KMS-11 (cell line): Measurements from ENCODE around the gene ROPN1B.

ENCODE experiments used
- H2AFZ ChIP-seq: fragments of 200-600 bp; sonication (generic); 2 replicates; pipeline ENCODE4 v1.6.1; 2016; ENCODE audit warnings: antibody characterized with exemption, mixed run types, low read depth
- H3K27ac ChIP-seq: fragments of 200-600 bp; sonication (generic); 2 replicates; pipeline ENCODE4 v1.6.1; 2016; ENCODE audit warnings: mild to moderate bottlenecking, mixed run types
- H3K27me3 ChIP-seq: fragments of 200-600 bp; sonication (generic); 2 replicates; pipeline ENCODE4 v1.6.1; 2017; ENCODE audit warnings: mild to moderate bottlenecking, low read depth, mixed run types, moderate library complexity; ENCODE audit not compliant: insufficient read depth
- H3K36me3 ChIP-seq: fragments of 200-600 bp; sonication (generic); 2 replicates; pipeline ENCODE4 v1.6.1; 2017; ENCODE audit warnings: mild to moderate bottlenecking, mixed run types; ENCODE audit not compliant: insufficient read depth
- H3K4me1 ChIP-seq: fragments of 200-600 bp; sonication (generic); 2 replicates; pipeline ENCODE4 v1.6.1; 2016; ENCODE audit warnings: mild to moderate bottlenecking, low read depth, mixed run types; ENCODE audit not compliant: poor library complexity, severe bottlenecking
- H3K4me2 ChIP-seq: fragments of 200-600 bp; sonication (generic); 2 replicates; pipeline ENCODE4 v1.7.0; 2016; ENCODE audit warnings: mild to moderate bottlenecking, mixed run types
- H3K4me3 ChIP-seq: fragments of 200-600 bp; sonication (generic); IDR thresholded peaks from 2 replicates; pipeline ENCODE4 v1.6.1; 2017; ENCODE audit warnings: low read depth, low read length, mixed read lengths; ENCODE audit not compliant: insufficient read depth
- H3K79me2 ChIP-seq: fragments of 200-600 bp; sonication (generic); 2 replicates; pipeline ENCODE4 v1.6.1; 2016; ENCODE audit warnings: low read depth, mixed run types; ENCODE audit not compliant: insufficient read depth
- H3K9ac ChIP-seq: fragments of 200-600 bp; sonication (generic); 2 replicates; pipeline ENCODE4 v1.6.1; 2016; ENCODE audit warnings: mild to moderate bottlenecking, mixed run types
- H4K20me1 ChIP-seq: fragments of 200-600 bp; sonication (generic); 2 replicates; pipeline ENCODE4 v1.6.1; 2016; ENCODE audit warnings: mild to moderate bottlenecking, mixed run types; ENCODE audit not compliant: insufficient read depth
- CTCF ChIP-seq: fragments of 200-600 bp; sonication (generic); conservative IDR thresholded peaks from 2 replicates; pipeline ENCODE4 v1.6.1; 2017; ENCODE audit warnings: low read depth, mild to moderate bottlenecking, antibody characterized with exemption, low read length, moderate library complexity, mixed read lengths

The ROPN1B gene

GRCh38 chr3:126026761-126027160 is 57.8 kb downstream of the ROPN1B start:
- Histone ChIP-seq H3K4me1 (no peaks in the 10 kb centered on the region), H3K4me3 (no peak overlapping the region), H2AFZ (no peak overlapping the region), H3K27ac (no peak overlapping the region), H3K9ac (no peak overlapping the region), H4K20me1 (no peaks in the 10 kb centered on the region), H3K79me2 (no peaks in the 10 kb centered on the region), H3K27me3 (no peaks in the 10 kb centered on the region), H3K4me2 (no peak overlapping the region), H3K36me3 (no peaks in the 10 kb centered on the region)
- no peak for TF ChIP-seq CTCF

GRCh38 chr3:126028096-126028495 is 59.1 kb downstream of the ROPN1B start:
- no peaks in the 10 kb centered on the region for H3K27me3 ChIP-seq
- no peak overlapping the region for H3K4me3 ChIP-seq
- no peak overlapping the region for H2AFZ ChIP-seq
- no peak for TF ChIP-seq CTCF
- H3K36me3 ChIP-seq = no peaks in the 10 kb centered on the region
- H3K9ac ChIP-seq = no peak overlapping the region
- no peaks in the 10 kb centered on the region for H3K4me1 ChIP-seq
- H3K27ac ChIP-seq = no peak overlapping the region
- H3K4me2 ChIP-seq = no peak overlapping the region
- no peaks in the 10 kb centered on the region for H3K79me2 ChIP-seq
- no peaks in the 10 kb centered on the region for H4K20me1 ChIP-seq

- no peak for TF ChIP-seq CTCF
- Histone ChIP-seq H2AFZ (no peak overlapping the region), H3K4me3 (no peak overlapping the region), H4K20me1 (no peaks in the 10 kb centered on the region), H3K9ac (no peak overlapping the region), H3K27me3 (no peaks in the 10 kb centered on the region), H3K4me2 (no peak overlapping the region), H3K27ac (no peak overlapping the region), H3K4me1 (no peaks in the 10 kb centered on the region), H3K79me2 (no peaks in the 10 kb centered on the region), H3K36me3 (no peaks in the 10 kb centered on the region)
Observed at GRCh38 chr3:126029241-126029640, 60.3 kb downstream of the ROPN1B start.

GRCh38 chr3:126030455-126030854 is 61.5 kb downstream of the ROPN1B start:
- H3K27ac ChIP-seq = no peak overlapping the region
- H3K79me2 ChIP-seq = no peaks in the 10 kb centered on the region
- no peak for TF ChIP-seq CTCF
- H2AFZ ChIP-seq = no peak overlapping the region
- no peaks in the 10 kb centered on the region for H3K27me3 ChIP-seq
- no peak overlapping the region for H3K4me3 ChIP-seq
- H3K9ac ChIP-seq = no peak overlapping the region
- no peaks in the 10 kb centered on the region for H3K36me3 ChIP-seq
- H3K4me1 ChIP-seq = no peaks in the 10 kb centered on the region
- no peaks in the 10 kb centered on the region for H4K20me1 ChIP-seq
- no peak overlapping the region for H3K4me2 ChIP-seq
